Fibroblast of peridontal ligament (primary cell): Measurements from ENCODE around the gene ITGB1BP1.
A peak's percentile ranks its signal among the peaks of the same experiment; 100 is the strongest.

Experiments
- DNase-seq: peaks from one replicate; pipeline ENCODE4 v3.0.0-alpha.2; 2010; ENCODE audit errors: extremely low read depth

ITGB1BP1 gene

DNA sequence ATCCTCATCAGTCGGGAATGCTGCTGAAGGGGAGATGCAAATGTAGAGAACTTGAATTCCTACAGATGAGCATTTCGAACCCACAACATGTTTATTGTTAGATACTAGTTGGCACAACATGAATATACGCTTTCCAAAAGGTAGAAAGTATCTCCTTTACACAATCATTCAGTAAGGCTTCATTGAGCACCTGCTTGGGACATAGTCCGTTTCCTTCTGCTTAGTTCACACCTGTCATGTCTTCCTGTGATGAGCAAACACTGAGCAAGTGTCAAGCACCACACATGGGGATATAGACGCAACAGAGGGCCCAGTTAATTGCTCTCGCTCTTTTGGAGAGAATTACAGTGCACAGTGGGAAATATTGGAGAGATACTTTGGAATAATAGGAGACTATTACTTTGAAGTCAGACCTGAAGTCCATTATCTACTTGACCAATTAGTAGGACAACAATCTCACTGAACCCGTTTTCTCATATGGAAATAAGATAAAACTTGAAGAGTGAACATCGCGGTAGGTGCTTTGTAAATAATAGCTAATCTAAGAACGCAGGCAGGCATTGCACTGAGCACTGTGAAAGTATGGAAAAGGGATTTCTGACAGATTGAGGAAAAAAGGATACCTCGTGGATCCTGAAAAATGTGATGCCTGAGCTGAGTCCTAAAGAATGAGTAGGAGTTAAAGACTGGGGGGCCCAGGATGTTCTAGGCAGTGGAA lies 1.3 kb upstream of the ITGB1BP1 start:
- no peak for DNase-seq

DNA sequence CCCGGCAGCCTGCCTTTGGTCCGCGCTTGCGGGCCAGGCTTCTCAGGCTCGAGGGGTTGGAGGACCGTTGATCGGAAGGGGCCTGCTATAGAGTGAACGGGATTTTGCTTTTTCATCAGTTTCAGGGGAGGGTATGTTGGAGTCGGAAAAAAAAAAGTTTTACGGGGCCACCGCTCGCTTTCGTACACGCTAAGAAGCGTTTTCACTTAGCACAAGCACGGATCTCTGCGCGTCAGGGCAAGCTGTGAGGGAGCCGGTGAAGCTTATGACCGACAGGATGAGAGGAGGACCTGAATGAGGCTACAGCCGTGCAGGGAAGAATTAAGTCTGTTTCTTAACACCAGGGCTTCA lies 569 bp upstream of the ITGB1BP1 start:
- peak; percentile 27 for DNase-seq

DNA sequence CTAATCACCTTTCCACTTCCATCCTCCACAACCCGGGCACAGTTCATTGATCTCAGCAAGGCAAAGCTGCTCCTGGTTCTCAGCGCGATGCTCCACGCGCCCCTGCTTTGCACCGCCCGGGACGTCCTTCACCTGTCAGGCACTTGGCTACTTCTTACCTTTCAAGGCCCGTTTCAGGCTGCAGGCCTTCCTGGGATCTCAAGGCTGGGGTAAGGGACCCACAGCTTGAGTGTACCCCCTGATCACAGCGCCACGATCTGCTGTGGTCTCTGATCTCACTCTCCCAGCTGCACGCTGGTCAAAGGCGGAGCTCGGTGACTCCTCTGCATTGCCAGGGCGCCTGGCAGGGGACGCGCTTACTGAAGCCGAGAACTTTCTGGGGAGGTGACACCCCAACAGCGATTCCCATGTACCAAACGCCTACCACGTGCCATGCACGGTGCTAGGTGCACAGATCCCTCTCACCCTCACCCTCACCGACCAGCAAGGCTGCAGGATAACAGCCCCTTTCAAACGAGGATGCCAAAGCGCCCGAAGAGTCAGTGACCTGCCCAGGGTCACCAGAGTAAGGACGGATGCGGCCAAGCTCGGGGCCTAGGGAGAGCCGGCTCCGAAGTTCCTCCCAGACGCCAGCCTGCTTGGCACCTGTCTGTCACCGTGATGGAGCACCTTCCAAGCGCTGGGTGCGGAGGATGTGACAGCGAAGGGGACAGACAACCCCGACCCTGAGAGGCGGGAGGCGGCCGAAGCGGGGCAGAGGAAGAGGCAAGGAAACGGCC lies 818 bp downstream of the ITGB1BP1 start:
- no peak for DNase-seq

DNA sequence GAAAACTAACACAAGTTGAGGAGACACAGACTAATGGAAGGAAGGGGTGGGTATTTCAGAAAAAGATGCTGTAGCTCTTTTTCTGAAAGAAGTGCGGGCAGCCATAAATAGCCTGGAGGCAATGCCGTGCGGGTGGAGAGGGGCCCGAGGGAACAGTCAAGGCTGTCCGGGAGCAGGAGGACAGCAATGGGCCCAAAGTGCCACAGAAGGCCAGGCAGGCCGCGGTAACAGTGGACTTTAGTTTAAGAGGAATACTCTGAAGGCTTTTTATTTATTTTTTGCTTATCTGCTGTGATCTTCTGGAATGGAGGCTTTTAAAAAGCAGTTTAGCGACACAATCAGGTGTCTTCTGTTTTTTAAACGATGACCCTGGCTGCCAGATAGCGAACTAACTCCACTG lies 2.8 kb downstream of the ITGB1BP1 start:
- DNase-seq, result no peak

DNA sequence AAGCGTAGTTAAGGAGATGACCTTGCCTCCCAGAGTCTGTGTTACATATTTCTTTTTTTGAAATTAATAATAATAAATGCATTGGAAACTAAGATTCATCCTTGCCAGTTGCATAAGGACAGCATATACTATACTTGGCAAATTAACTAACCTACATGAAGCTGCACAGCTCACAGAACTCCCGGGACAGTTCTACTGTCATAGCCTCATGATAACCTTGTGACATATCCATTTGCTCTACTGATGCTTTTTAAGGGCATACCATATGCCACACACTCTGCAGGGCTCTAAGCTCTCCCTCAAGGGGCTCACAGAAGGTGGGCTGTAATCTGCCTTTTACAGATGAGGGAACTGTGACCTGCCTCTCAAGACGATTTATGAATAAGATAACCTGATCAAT lies 3.8 kb downstream of the ITGB1BP1 start:
- DNase-seq, result no peak

- no peak for DNase-seq
Measured at GRCh38 chr2:9418746-9419145, 4.6 kb downstream of the ITGB1BP1 start.

DNA sequence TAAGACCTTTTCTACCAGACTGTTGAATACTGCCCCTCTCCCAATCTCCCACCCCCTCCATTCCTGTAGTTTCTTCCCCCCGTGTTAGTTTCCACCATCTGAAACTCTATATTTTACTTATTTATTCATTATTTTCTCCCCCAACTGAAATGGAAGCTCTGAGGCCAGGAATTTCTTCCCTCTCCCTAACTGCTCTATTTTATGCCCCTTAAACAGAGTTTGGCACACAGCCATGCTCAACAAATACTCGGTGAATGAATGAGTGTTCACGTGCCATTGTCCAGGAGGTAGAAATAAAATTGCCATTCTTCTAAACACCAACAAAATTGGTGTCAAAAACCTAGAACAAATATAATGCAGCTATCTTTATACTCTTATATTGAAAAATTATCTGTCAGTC lies 5.6 kb downstream of the ITGB1BP1 start:
- no peak for DNase-seq

DNA sequence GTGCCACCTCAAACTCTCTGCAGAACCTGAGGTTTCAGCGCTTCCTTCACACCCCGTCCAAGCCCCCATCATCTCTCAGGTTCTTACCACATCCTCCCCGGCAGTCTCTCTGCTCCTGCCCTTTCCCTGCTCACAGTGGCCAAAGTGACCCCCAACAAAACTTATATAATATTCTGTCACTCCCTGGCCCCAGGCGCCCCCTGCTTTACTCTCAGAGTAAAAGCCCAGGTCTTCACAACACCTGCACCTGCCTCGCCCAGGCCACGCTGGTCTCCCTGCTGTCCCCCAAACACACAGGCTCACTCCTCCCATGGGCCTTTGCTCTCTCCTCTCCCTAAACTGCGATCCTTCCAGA lies 6.4 kb downstream of the ITGB1BP1 start:
- DNase-seq, result no peak

GRCh38 chr2:9416267-9416961 lies 6.9 kb downstream of the ITGB1BP1 start:
- no peak for DNase-seq

DNA sequence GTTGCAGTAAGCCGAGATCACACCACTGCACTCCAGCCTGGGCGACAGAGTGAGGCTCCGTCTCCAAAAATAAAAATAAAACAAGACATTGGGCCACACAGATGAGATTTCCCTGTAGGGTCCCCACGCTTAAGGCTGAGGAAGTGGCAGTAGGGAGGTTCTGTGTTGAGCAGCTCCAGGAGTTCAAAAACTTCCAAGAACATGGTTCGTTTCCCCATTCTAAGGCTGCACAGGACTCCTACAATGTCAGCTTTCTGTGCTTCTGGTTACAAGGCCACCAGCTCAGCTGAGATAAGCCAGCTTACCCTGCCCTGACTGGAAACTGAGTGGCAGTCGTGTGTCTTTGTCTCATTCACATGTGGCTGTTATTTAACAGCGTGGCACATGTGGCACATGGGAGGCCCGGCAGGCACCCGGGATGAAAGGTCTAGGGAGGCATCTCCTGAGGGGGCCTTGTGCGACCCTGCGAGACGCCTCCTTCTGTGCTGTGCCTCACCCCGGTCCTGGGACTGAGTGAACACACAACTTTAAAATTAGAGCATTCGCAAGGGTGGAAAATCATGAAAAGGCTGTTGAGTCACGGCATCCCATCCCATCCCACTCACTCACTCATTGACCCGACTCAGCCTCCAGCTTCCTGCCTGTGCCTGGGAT lies 7.7 kb downstream of the ITGB1BP1 start:
- no peak for DNase-seq

GRCh38 chr2:9412781-9413180 lies 10.5 kb downstream of the ITGB1BP1 start:
- DNase-seq, result no peak

- DNase-seq, result no peak
Measured at GRCh38 chr2:9410108-9410507, 13.2 kb downstream of the ITGB1BP1 start.

- no peak for DNase-seq
Measured at GRCh38 chr2:9408641-9409151, 14.6 kb downstream of the ITGB1BP1 start.

- no peak for DNase-seq
Measured at GRCh38 chr2:9407363-9407811, 15.9 kb downstream of the ITGB1BP1 start.

DNA sequence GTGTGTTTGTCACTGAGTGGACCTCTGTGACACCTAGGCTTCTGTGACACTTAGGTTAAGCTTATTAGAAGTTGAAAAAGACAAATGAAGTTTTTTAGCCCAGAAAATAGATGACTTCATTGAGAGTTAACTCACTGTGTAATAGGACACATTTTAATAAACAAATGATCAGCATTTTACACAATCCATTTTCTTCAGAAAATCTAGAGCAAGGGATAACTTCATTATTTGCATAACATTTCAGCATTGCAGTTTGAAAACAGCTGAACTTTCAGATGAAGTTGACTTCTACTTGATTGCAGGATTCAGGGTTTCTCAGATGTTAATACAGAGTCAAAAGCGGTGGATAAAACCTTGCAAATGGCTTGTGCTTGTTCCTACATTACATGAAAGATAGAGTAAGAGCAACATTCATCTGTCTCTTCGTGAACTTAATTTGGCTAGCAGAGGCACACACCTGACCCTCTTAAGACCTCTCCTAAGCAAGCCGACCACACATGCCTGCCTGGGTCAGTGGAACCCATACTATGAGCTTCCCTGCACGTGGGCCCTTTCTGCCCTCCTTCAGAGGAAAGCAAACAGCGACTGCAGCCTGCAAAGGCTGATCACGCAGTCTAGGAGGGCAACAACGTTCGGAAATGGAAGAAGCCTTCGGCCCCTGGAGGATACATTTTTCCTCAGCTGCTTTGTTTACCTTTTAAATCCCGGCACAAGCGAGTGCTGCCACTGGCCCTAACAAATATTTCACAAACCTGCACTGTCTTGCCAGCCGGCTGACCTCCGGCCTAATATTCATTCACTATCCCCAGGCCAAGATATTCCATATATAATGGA lies 16.6 kb downstream of the ITGB1BP1 start:
- DNase-seq, result peak; percentile 70

DNA sequence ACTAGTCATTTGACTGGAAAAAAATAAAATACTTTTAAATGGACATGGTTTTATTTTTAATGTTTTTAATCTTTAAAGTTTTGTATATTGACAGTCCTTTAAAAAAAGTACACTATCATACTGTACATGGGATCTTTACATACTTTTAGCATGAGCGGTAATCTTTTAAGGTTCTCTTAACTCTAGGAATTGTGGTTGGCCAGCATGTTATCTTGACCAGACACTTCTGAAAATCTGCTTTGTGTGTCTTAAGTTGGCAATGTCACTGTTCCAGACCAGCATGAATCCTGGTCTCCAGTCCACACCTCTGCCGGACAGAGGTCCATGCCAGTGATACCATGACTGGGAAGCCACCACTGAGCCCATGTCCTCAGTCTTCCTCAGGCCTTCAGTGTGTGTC lies 17.7 kb downstream of the ITGB1BP1 start:
- peak; percentile 42 for DNase-seq

- no peak for DNase-seq
Measured at GRCh38 chr2:9404451-9404850, 18.9 kb downstream of the ITGB1BP1 start.

- DNase-seq, result peak; percentile 66
Measured at GRCh38 chr2:9403924-9404323, 19.4 kb downstream of the ITGB1BP1 start.

GRCh38 chr2:9401646-9402371 lies 21.5 kb downstream of the ITGB1BP1 start:
- DNase-seq, result no peak

DNA sequence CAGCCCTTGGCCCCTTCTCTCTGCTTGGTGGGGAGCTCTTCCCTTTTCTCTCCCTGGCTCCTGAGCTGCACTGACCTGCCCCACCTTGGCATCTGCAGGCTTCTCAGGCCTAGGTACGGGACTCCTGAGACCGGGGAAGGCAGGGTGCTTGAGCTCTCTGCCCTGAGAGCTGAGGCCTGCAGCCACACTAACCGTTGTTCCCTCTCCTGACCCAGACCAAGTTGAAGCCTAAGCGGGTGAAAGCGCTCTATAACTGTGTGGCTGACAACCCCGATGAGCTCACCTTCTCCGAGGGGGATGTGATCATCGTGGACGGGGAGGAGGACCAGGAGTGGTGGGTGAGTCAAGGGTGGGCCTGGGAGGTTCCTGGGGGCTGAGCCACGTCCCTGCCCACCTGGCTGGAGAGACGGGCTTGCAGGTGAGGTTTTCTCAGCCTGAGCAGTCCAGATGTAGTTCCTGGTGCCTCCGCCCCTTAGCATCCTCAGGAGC lies 22.2 kb downstream of the ITGB1BP1 start:
- no peak for DNase-seq
